EL (cell line): Measurements from ENCODE around the gene RASD2.

Experiments used
- DNase-seq: peaks from one replicate; pipeline ENCODE4 v3.0.0-alpha.2; 2016

Gene RASD2

GRCh38 chr22:35519306-35520000, 21.2 kb upstream of the RASD2 start:
- no peak for DNase-seq

- DNase-seq: peak; percentile 37
Observed at GRCh38 chr22:35521358-35522224, 19.0 kb upstream of the RASD2 start.

GRCh38 chr22:35522225-35523149, 18.1 kb upstream of the RASD2 start:
- DNase-seq: no peak

GRCh38 chr22:35523167-35523947, 17.3 kb upstream of the RASD2 start:
- DNase-seq: no peak

- no peak for DNase-seq
Observed at GRCh38 chr22:35524966-35525686, 15.5 kb upstream of the RASD2 start.

GRCh38 chr22:35525687-35526332, 14.8 kb upstream of the RASD2 start:
- no peak for DNase-seq

- DNase-seq: no peak
Observed at GRCh38 chr22:35526333-35526979, 14.2 kb upstream of the RASD2 start.

- peak; percentile 28 for DNase-seq
Observed at GRCh38 chr22:35528927-35529326, 11.7 kb upstream of the RASD2 start.

- no peak for DNase-seq
Observed at GRCh38 chr22:35530700-35531099, 9.9 kb upstream of the RASD2 start.

GRCh38 chr22:35531202-35531601, 9.4 kb upstream of the RASD2 start:
- no peak for DNase-seq

- DNase-seq: no peak
Observed at GRCh38 chr22:35531676-35532075, 9.0 kb upstream of the RASD2 start.

GRCh38 chr22:35533365-35534029, 7.1 kb upstream of the RASD2 start:
- no peak for DNase-seq

- no peak for DNase-seq
Observed at GRCh38 chr22:35534091-35534490, 6.5 kb upstream of the RASD2 start.

- DNase-seq: no peak
Observed at GRCh38 chr22:35537232-35537631, 3.4 kb upstream of the RASD2 start.

- peak; percentile 41 for DNase-seq
Observed at GRCh38 chr22:35538801-35539321, 1.8 kb upstream of the RASD2 start.

- no peak for DNase-seq
Observed at GRCh38 chr22:35539487-35539886, 1.1 kb upstream of the RASD2 start.

GRCh38 chr22:35539910-35540594, 579 bp upstream of the RASD2 start:
- peak; percentile 64 for DNase-seq

- DNase-seq: no peak
Observed at GRCh38 chr22:35541254-35541748, 670 bp downstream of the RASD2 start.
